NB4 (cell line): ENCODE results near the gene GCSH.

Experiments used
- DNase-seq: peaks from one replicate; pipeline ENCODE4 v3.0.0; 2010; ENCODE audit warnings: low read depth
- H3K4me3 ChIP-seq: one replicate; pipeline ENCODE4 v1.5.1; 2011; ENCODE audit warnings: mild to moderate bottlenecking, low read depth, low read length, moderate library complexity
- MYC ChIP-seq: IDR thresholded peaks from 2 replicates; pipeline ENCODE4 v1.6.1; 2011; ENCODE audit warnings: low read depth, low read length
- POLR2A ChIP-seq: IDR thresholded peaks from 2 replicates; pipeline ENCODE4 v1.6.1; 2011; ENCODE audit warnings: mild to moderate bottlenecking; ENCODE audit not compliant: insufficient read length; ENCODE audit errors: extremely low read depth
- TF ChIP-seq, protein P1 (sequence below): IDR thresholded peaks from 2 replicates; pipeline ENCODE4 v1.6.1; 2011; ENCODE audit warnings: low read depth, low read length
- TF ChIP-seq, protein P2 (sequence below): IDR thresholded peaks from one replicate; pipeline ENCODE4 v1.5.1; 2012; ENCODE audit warnings: low read depth, low read length

The GCSH gene

DNA sequence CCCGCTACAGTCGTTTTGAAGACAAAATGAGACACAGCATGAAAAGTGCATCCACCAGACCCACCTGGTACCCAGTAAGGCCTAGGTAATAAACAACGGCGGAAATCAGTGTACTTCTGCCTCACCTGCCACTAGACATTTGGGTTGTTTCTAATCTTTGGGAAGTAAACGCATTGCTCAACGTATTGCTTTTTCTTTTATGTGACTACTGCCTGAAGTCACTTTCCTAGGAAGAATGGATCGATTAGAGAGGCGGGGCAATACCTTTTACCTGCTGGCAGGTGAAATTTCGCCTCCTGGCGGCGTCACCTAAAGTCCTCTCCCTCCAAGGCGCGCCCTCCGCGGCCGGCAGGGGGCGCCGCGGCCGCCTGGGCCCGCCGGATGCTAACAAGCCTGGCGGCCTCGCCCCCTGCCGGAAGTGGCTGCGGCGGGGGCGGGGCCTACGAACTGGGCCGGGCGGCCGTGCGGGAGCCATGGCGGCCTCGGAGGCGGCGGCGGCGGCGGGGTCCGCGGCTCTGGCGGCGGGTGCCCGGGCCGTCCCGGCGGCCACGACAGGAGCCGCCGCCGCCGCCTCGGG is 60.7 kb downstream of the GCSH start, which contains the start of gene ATMIN:
Gene ATMIN (plus strand): TSS at position 445 of the 577 bp plus-strand sequence. CDS start 29 bp downstream, at position 474.
- peak; percentile 89 for DNase-seq

More for the DNA sequence above, 60.7 kb downstream of the GCSH start, which contains the start of gene ATMIN:
- TF ChIP-seq, protein P1, sequence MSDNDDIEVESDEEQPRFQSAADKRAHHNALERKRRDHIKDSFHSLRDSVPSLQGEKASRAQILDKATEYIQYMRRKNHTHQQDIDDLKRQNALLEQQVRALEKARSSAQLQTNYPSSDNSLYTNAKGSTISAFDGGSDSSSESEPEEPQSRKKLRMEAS, result no peak
- TF ChIP-seq POLR2A, result peak; percentile 33
- TF ChIP-seq MYC, result no peak
- TF ChIP-seq, protein P2, sequence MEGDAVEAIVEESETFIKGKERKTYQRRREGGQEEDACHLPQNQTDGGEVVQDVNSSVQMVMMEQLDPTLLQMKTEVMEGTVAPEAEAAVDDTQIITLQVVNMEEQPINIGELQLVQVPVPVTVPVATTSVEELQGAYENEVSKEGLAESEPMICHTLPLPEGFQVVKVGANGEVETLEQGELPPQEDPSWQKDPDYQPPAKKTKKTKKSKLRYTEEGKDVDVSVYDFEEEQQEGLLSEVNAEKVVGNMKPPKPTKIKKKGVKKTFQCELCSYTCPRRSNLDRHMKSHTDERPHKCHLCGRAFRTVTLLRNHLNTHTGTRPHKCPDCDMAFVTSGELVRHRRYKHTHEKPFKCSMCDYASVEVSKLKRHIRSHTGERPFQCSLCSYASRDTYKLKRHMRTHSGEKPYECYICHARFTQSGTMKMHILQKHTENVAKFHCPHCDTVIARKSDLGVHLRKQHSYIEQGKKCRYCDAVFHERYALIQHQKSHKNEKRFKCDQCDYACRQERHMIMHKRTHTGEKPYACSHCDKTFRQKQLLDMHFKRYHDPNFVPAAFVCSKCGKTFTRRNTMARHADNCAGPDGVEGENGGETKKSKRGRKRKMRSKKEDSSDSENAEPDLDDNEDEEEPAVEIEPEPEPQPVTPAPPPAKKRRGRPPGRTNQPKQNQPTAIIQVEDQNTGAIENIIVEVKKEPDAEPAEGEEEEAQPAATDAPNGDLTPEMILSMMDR, result peak; percentile 96
- peak within 1 kb of the TSS; percentile 81 for H3K4me3 ChIP-seq
